ENCODE measurements around the gene CHPF.

- TF ChIP-seq CTCF (IDR thresholded peaks at IDR 0.05) (no peak), POLR2AphosphoS5 (IDR thresholded peaks at IDR 0.05) (no peak), POLR2A (IDR thresholded peaks at IDR 0.05; ENCODE audit: low read depth) (no peak), EP300 (IDR thresholded peaks at IDR 0.05) (no peak)
Observed at GRCh38 chr2:219569635-219570034, 26.0 kb upstream of the CHPF start.
